ENCODE measurements around the gene UBE2E1. TPM values are rescaled to one million over a fixed set of nuclear protein-coding genes. Genes with fewer than 3 reads are reported as not detected.
A peak's percentile ranks its signal among the peaks of the same experiment; 100 is the strongest.

Gene UBE2E1
- total RNA-seq, 5 donors from 2014 or later (not counting 1 experiment from before 2014, with no cell fraction given), result 39.1 to 71.8 (median 51.6) TPM

DNA sequence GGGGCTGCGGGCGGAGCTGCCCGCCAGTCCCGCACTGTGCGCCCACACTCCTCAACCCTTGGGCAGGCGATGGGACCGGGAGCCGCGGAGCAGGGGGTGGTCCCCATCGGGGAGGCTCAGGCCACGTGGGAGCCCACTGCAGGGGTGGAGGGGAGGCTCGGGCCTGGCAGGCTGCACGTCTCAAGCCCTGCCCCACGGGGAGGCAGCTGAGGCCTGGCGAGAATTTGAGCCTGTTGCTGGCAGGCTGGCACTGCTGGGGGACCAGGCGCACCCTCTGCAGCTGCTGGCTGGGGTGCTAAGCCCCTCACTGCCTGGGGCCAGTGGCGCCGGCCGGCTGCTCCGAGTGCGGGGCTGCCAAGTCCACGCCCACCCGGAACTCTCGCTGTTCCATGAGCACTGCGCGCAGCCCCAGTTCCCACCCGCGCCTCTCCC, 76.7 kb downstream of the UBE2E1 start:
- Mint-ChIP-seq H3K4me3 (no peak overlapping the region), H3K4me1 (peaks cover 32 to 40% (median 38%) of the 10 kb centered on the region in 3 donors), H3K27ac (no peak overlapping the region), H3K9me3 (no peaks in the 10 kb centered on the region), H3K36me3 (peaks cover 7% of the 10 kb centered on the region), H3K27me3 (no peaks in the 10 kb centered on the region)
- Histone ChIP-seq H3K36me3 (ENCODE audit: control insufficient read depth in 2 of 2, extremely low read depth in 1 of 2, insufficient read depth in 1 of 2, low read length in 1 of 2) (peaks cover 4 to 6% of the 10 kb centered on the region in 2 donors), H3K27me3 (replicated peaks in 1 of 2; ENCODE audit: control insufficient read depth in 2 of 2, extremely low read depth in 1 of 2, insufficient read depth in 2 of 2, low read length in 1 of 2) (no peaks in the 10 kb centered on the region), H3K4me1 (ENCODE audit: control insufficient read depth in 1 of 2, extremely low read depth in 1 of 2, insufficient read depth in 2 of 2, low read length in 2 of 2) (peaks cover 0 to 9% of the 10 kb centered on the region in 2 experiments), H3K27ac (ENCODE audit: low read length) (no peak overlapping the region), H3K9me3 (no peaks in the 10 kb centered on the region), H3K4me3 (ENCODE audit: control insufficient read depth in 1 of 2, extremely low read depth in 1 of 2, low read length in 1 of 2) (no peak overlapping the region)
- ChIA-PET POLR2A (no interaction called here), CTCF (no interaction called here)
- DNase-seq (no peak), ATAC-seq (replicated peaks in 1 of 4) (no peak)
- WGBS (ENCODE audit: insufficient coverage), result 98% methylated on average over 26 of the region's 28 CpGs

DNA sequence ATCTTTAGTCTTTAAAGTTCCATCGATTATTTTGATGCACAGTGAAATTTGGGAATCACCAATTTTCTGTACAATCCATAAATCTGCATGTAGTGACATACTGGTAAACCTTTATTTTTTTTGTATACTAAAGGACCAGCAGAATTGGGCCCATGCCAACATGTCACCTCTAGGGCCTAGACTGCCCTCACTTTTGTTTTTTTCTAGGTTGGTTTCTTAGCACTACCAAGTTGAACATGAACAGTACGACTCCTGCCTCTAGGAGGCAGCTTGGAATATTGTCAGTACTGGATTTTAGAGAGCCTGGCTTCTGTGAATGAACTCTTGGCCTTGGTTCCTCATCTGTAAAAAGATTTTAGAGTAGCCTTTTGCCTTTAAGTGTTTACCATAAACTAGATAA, 78.7 kb downstream of the UBE2E1 start:
- Histone ChIP-seq H3K4me1 (ENCODE audit: control insufficient read depth in 1 of 2, extremely low read depth in 1 of 2, insufficient read depth in 2 of 2, low read length in 2 of 2) (peaks cover 0 to 9% of the 10 kb centered on the region in 2 experiments), H3K9me3 (no peaks in the 10 kb centered on the region), H3K36me3 (ENCODE audit: control insufficient read depth in 2 of 2, extremely low read depth in 1 of 2, insufficient read depth in 1 of 2, low read length in 1 of 2) (peaks cover 4 to 6% of the 10 kb centered on the region in 2 donors), H3K27ac (ENCODE audit: low read length) (no peak overlapping the region), H3K4me3 (ENCODE audit: control insufficient read depth in 1 of 2, extremely low read depth in 1 of 2, low read length in 1 of 2) (no peak overlapping the region), H3K27me3 (replicated peaks in 1 of 2; ENCODE audit: control insufficient read depth in 2 of 2, extremely low read depth in 1 of 2, insufficient read depth in 2 of 2, low read length in 1 of 2) (no peaks in the 10 kb centered on the region)
- Mint-ChIP-seq H3K4me3 (no peak overlapping the region), H3K9me3 (no peaks in the 10 kb centered on the region), H3K27me3 (no peaks in the 10 kb centered on the region), H3K4me1 (peaks cover 19 to 25% (median 23%) of the 10 kb centered on the region in 3 donors), H3K36me3 (peaks cover 7% of the 10 kb centered on the region), H3K27ac (peak overlapping the region in 1 of 2 donors; percentile 39)
- CTCF ChIA-PET, result no interaction called here
- ATAC-seq (replicated peaks in 1 of 4) (no peak), DNase-seq (no peak)
- WGBS (ENCODE audit: insufficient coverage), result no CpG with 5 or more reads among the region's 2 CpGs
- POLR2A ChIA-PET, result no interaction called here

DNA sequence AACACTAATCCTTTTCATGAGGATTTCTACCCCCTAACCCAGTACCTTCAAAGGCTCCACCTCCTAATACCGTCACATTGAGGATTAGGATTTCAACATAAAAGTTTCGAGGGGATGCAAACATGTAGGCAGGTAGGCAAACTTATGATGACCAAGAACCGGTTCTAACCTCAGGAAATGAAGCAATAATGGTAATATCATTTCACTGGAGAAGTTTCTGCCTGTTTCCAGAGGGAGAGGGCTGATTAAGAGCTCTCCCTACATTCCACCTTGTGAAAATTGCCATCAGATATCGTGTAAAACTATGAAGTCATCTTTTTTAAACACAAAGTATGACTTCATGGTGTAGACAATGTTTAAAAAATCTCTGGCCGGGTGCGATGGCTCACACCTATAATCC, 79.5 kb downstream of the UBE2E1 start:
- no peak overlapping the region for H3K4me3 ChIP-seq (ENCODE audit: control insufficient read depth in 1 of 2, extremely low read depth in 1 of 2, low read length in 1 of 2)
- peaks cover 0 to 9% of the 10 kb centered on the region in 2 experiments for H3K4me1 ChIP-seq (ENCODE audit: control insufficient read depth in 1 of 2, extremely low read depth in 1 of 2, insufficient read depth in 2 of 2, low read length in 2 of 2)
- Mint-ChIP-seq H3K27ac (peak overlapping the region in 1 of 2 donors; percentile 39), H3K4me1 (peaks cover 17 to 21% (median 17%) of the 10 kb centered on the region in 3 donors), H3K4me3 (no peak overlapping the region), H3K27me3 (no peaks in the 10 kb centered on the region), H3K36me3 (peaks cover 7% of the 10 kb centered on the region), H3K9me3 (no peaks in the 10 kb centered on the region)
- H3K36me3 ChIP-seq (ENCODE audit: control insufficient read depth in 2 of 2, extremely low read depth in 1 of 2, insufficient read depth in 1 of 2, low read length in 1 of 2), result peaks cover 6 to 8% of the 10 kb centered on the region in 2 donors
- H3K27ac ChIP-seq (ENCODE audit: low read length), result no peak overlapping the region
- no peaks in the 10 kb centered on the region for H3K27me3 ChIP-seq (replicated peaks in 1 of 2; ENCODE audit: control insufficient read depth in 2 of 2, extremely low read depth in 1 of 2, insufficient read depth in 2 of 2, low read length in 1 of 2)
- WGBS (ENCODE audit: insufficient coverage), result no CpG with 5 or more reads among the region's 6 CpGs
- ATAC-seq (replicated peaks in 1 of 4) (no peak), DNase-seq (no peak)
- H3K9me3 ChIP-seq, result no peaks in the 10 kb centered on the region
- ChIA-PET CTCF (no interaction called here), POLR2A (no interaction called here)

DNA sequence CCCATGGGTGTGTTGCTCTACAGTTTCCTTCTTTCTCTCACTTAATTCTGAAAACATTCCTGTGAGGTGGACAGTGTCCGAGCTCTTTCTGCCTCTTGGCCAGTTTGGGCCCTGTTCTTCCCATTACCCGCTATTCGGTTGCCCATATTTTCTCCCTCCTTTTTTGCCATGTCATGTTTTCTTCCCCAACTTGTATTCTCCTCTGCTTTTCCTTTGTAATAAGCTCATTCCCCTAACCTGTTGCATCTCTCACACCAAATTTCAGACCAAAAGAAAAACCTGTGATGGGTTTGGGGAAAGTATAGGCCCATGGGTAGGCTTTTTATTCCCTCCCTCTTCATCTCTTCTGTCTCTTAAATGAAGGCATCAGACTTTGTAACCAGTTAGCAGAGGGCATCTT, 80.6 kb downstream of the UBE2E1 start:
- H3K27me3 ChIP-seq (replicated peaks in 1 of 2; ENCODE audit: control insufficient read depth in 2 of 2, extremely low read depth in 1 of 2, insufficient read depth in 2 of 2, low read length in 1 of 2), result no peaks in the 10 kb centered on the region
- ChIA-PET CTCF (interaction anchor here in 1 of 2 donors (0.9 kb wide), 1 partner anchor 78 kb away, joined by 3 read pairs; no protein-coding TSS in a partner anchor), POLR2A (no interaction called here)
- no peak for ATAC-seq (replicated peaks in 1 of 4)
- no peak overlapping the region for H3K27ac ChIP-seq (ENCODE audit: low read length)
- no peaks in the 10 kb centered on the region for H3K9me3 ChIP-seq
- Mint-ChIP-seq H3K9me3 (no peaks in the 10 kb centered on the region), H3K36me3 (peaks cover 6% of the 10 kb centered on the region), H3K4me1 (peaks cover 8 to 12% (median 9%) of the 10 kb centered on the region in 3 donors), H3K27ac (peak overlapping the region in 1 of 2 donors; percentile 9), H3K4me3 (no peak overlapping the region), H3K27me3 (no peaks in the 10 kb centered on the region)
- WGBS (ENCODE audit: insufficient coverage), result 95% methylated on average over 3 of the region's 3 CpGs
- H3K36me3 ChIP-seq (ENCODE audit: control insufficient read depth in 2 of 2, extremely low read depth in 1 of 2, insufficient read depth in 1 of 2, low read length in 1 of 2), result peaks cover 6 to 10% of the 10 kb centered on the region in 2 donors
- no peak for DNase-seq
- H3K4me3 ChIP-seq (ENCODE audit: control insufficient read depth in 1 of 2, extremely low read depth in 1 of 2, low read length in 1 of 2), result no peak overlapping the region
- H3K4me1 ChIP-seq (ENCODE audit: control insufficient read depth in 1 of 2, extremely low read depth in 1 of 2, insufficient read depth in 2 of 2, low read length in 2 of 2), result peaks cover 0 to under 1% of the 10 kb centered on the region in 2 experiments

DNA sequence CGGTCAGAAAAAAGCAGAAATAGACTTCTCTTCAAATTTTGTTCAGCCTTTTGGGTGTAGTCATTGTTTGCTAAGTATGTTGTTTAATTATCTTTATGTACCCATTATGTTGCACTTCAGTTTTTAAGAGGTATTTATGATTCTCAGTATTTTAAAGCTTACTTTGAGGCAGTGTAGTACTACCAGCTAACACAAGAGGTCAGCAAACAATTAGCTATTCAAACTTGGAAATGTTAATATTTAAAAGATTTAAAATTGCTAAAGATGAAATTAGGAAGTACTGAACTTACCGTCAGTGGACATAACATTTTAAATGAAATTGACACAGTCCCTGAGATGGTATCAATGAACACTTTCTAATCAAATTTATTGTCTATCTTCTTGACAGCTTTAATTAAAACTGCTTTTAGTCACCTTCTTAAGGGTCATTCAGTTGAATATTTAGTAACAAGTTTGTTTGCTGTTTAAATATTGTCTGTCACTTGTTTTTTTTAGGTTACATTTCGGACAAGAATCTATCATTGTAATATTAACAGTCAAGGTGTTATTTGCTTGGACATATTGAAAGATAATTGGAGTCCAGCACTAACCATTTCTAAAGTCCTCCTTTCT, 83.0 kb downstream of the UBE2E1 start:
- Histone ChIP-seq H3K4me1 (ENCODE audit: control insufficient read depth in 1 of 2, extremely low read depth in 1 of 2, insufficient read depth in 2 of 2, low read length in 2 of 2) (no peaks in the 10 kb centered on the region), H3K27me3 (replicated peaks in 1 of 2; ENCODE audit: control insufficient read depth in 2 of 2, extremely low read depth in 1 of 2, insufficient read depth in 2 of 2, low read length in 1 of 2) (no peaks in the 10 kb centered on the region), H3K9me3 (no peaks in the 10 kb centered on the region), H3K27ac (ENCODE audit: low read length) (no peak overlapping the region), H3K4me3 (ENCODE audit: control insufficient read depth in 1 of 2, extremely low read depth in 1 of 2, low read length in 1 of 2) (no peak overlapping the region), H3K36me3 (ENCODE audit: control insufficient read depth in 2 of 2, extremely low read depth in 1 of 2, insufficient read depth in 1 of 2, low read length in 1 of 2) (peaks cover 0 to 13% of the 10 kb centered on the region in 2 donors)
- ATAC-seq (replicated peaks in 1 of 4) (peak in 1 of 4 experiments; percentile 43), DNase-seq (peak in 2 of 35 experiments; percentile 26 to 68)
- Mint-ChIP-seq H3K4me3 (no peak overlapping the region), H3K36me3 (peaks cover 3% of the 10 kb centered on the region), H3K27me3 (no peaks in the 10 kb centered on the region), H3K9me3 (no peaks in the 10 kb centered on the region), H3K27ac (no peak overlapping the region), H3K4me1 (peaks cover under 1 to 4% (median 3%) of the 10 kb centered on the region in 3 donors)
- ChIA-PET CTCF (interaction anchor here (0.5 to 1.9 kb wide), 16 partner anchors 10 to 1705 kb away, joined by 3 to 10 read pairs (median 5); no protein-coding TSS in a partner anchor), POLR2A (interaction anchor here in 1 of 2 donors (0.6 to 1.9 kb wide), 3 partner anchors 28 to 1703 kb away, joined by 3 to 5 read pairs (median 3); partner anchors contain the start of genes NKIRAS1 and RPL15)
- WGBS (ENCODE audit: insufficient coverage), result no CpG with 5 or more reads among the region's 3 CpGs

DNA sequence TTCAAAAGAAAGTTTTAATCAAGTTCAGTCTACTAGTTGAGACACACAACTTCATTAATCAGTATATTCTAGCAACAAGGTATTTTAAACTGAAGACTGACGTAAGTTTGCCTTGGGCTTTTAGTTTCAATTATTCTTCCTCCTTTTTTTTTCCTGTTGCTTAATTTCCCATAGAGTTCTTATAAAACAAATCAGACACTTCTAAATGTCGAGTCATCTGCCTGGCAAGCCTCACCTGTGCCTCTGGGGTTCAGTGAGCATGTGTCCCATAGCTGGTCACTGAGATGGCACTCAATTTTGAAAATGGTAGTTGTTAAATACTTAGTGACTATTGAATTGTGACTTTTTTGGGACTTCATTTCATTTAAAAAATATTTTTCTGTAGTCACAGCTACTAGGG, 83.6 kb downstream of the UBE2E1 start:
- no peak overlapping the region for H3K27ac ChIP-seq (ENCODE audit: low read length)
- no peak overlapping the region for H3K4me3 ChIP-seq (ENCODE audit: control insufficient read depth in 1 of 2, extremely low read depth in 1 of 2, low read length in 1 of 2)
- Mint-ChIP-seq H3K36me3 (peaks cover 5% of the 10 kb centered on the region), H3K4me3 (no peak overlapping the region), H3K27me3 (no peaks in the 10 kb centered on the region), H3K4me1 (peaks cover 3 to 9% (median 7%) of the 10 kb centered on the region in 3 donors), H3K9me3 (no peaks in the 10 kb centered on the region), H3K27ac (peak overlapping the region in 1 of 2 donors; percentile 45)
- no peaks in the 10 kb centered on the region for H3K4me1 ChIP-seq (ENCODE audit: control insufficient read depth in 1 of 2, extremely low read depth in 1 of 2, insufficient read depth in 2 of 2, low read length in 2 of 2)
- DNase-seq (no peak), ATAC-seq (replicated peaks in 1 of 4) (no peak)
- ChIA-PET POLR2A (interaction anchor here in 1 of 2 donors (1.9 kb wide), 1 partner anchor 28 kb away, joined by 5 read pairs; the partner anchor contains the start of genes NKIRAS1 and RPL15), CTCF (interaction anchor here (1.6 to 1.9 kb wide), 4 partner anchors 10 to 1704 kb away, joined by 5 to 10 read pairs (median 9); no protein-coding TSS in a partner anchor)
- no peaks in the 10 kb centered on the region for H3K27me3 ChIP-seq (replicated peaks in 1 of 2; ENCODE audit: control insufficient read depth in 2 of 2, extremely low read depth in 1 of 2, insufficient read depth in 2 of 2, low read length in 1 of 2)
- H3K36me3 ChIP-seq (ENCODE audit: control insufficient read depth in 2 of 2, extremely low read depth in 1 of 2, insufficient read depth in 1 of 2, low read length in 1 of 2), result peaks cover 0 to 13% of the 10 kb centered on the region in 2 donors
- no peaks in the 10 kb centered on the region for H3K9me3 ChIP-seq
- 100% methylated on average over 1 of the region's 2 CpGs for WGBS (ENCODE audit: insufficient coverage)

Data from T-cell (primary cell).